ENCODE results near the gene BMX. TPM values are rescaled to one million over a fixed set of nuclear protein-coding genes. Genes with fewer than 3 reads are reported as not detected.

Gene BMX
- total RNA-seq: not detected in 2 replicates

DNA sequence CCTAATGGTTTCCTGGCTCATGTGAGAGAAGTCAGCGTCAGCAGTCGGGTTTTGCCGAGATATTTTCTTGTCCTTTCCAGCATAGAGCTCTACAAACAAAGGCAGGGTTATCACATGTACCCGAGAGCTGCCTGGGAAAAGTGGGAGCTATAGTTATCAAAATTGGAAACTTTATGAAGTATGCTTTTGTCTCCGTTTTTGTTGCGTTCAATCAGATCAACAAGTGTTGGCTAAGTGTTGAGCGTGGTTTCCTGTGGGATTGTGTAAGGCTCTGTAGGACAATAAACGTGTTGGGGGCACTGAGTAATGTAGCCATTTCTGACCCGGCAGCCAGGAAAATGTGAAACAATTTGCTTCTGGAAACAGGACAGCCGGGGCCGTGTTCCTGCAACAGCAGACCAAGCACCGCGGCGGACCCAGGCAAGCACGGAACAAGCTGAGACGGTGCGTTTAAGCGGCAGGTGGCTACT is at the start of gene BMX:
BMX (plus strand) TSS at position 311 of the 470 bp plus-strand sequence. CDS start 7,547 bp downstream, outside the sequence.
- intact Hi-C loops (cut with micrococcal nuclease): no loop called here

DNA sequence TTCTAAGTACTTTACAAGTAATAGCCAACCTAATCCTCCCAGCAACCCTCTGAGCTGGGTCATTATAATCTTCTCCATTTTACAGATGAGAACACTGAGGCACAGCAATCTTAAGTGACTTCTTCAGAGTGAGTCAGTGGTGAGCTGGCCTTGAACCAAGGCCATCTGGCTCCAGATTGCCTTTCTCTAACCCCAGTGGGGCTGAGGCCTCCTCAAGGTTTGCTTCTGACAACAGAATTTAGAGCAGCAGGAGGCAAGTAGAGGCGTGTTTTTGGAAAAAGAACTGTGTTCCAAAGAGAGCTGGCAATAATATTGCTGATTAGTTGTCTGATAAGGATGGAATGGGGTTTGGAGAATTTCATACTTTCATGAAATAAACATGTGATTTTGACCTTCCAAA is 48.7 kb upstream of the BMX start:
- intact Hi-C loops (cut with micrococcal nuclease): no loop called here

DNA sequence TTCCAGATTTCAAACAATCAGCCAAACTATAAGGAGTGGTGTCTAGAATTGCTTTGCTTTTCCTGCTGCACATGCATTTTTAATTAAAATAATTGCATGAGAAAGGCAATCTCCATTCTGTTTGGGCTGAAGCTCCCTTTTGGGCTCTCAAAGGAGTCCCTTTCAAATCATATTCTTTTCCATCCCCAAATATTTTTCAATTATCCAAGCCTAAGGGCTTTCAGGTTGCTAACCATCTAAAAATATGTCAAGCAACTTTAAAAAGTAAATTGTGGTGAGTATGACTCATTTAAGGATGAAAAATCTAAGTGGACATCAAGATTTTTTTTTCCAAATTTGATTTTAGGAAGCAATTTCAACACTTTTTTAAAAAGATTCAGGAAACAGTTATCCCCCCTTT is 35.9 kb upstream of the BMX start:
- intact Hi-C loops (cut with micrococcal nuclease): no loop called here

DNA sequence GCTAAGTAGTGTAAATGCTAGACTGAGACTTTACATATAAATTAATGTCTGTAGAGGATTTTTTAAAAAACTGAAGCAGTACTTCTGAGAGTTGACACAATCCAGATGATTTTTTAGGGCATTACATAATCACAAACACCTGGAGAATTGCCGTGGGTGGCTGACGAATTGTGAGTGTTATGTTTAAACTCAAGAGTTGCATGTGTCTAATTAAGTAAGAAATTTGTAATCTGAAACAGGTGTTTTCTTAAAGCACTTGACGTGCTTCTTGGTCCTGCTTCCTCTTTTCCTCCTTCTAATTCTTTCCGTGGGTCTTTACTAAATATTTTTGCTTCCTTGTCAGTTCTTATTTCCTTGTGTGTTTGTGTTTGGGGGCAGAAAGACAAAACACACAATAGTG is 35.3 kb upstream of the BMX start:
- intact Hi-C loops (cut with micrococcal nuclease): no loop called here

DNA sequence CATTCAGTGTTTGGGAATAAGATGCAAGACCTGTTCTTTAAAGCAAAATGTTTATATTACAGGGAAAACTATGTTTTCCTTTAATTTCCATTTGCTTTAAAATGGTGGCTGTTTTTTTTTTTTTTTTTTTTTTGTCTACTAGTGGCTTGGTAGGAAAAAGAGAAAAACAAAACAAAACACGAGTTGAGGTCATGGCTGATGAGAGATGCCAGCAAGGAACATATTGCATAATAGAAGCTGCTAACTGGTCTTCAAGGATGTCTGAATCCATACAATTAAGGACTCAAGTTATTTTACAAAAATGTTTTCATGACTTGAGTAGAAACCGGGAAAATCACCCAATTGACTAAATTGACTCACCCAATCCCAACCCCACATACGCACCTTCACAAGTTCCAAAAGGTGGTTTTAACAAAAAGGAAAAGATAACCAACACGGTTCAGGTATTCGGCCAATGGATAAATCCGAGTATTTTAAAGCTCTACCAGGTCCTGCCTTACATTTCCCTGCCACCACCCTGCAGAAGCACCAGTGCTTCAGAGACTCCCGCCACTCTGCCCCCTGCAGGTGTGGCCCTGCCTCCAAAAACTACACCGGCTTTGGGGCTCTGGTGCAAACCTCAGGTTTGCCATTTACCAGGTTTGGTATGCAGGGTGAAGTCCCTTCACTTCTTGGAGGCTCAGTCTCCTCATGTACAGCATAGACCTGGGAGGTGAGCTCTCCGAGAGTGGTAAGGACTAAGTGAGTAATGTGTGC is 34.5 kb upstream of the BMX start:
- intact Hi-C loops (cut with micrococcal nuclease): no loop called here

DNA sequence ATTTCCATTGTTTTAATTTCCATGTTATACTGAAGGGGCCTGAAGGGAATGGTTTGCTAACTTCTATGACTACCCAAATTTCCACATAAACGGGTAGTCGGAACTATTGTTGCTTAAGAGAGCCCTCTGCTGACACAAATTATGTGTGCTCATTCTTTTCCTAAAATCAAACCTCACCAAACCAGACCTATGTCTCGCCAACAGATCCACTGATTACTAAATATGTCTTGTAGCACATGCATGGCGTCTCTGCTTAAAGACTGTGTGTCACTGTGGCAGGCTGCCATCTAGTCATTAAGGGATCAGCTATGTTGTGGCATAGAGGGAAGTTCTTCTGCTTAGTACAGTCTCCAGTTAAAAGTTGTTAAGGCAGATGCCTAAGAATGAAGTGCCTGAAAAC is 32.6 kb upstream of the BMX start:
- intact Hi-C loops (cut with micrococcal nuclease): loop anchor here (1.0 kb wide), 1 partner anchor 119 kb away; no protein-coding TSS in a partner anchor

DNA sequence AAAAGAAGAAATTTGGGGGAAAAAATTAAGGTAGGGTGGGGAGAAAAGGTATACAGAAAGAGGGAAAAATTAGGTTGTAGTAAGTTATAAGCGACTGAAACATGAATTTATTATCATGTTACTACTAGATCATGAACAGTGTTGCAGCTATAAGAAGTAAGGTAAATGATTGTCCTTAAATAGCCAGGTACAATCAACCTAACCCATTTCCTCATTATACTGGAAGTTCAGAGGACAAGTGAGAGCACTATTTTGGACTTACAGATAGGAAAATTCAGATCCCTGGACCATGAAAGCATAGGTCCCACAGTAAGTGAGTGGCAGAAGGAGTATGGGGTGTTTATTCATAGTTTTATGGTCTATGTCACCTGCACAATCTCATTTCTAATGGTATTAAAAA is 31.0 kb upstream of the BMX start:
- intact Hi-C loops (cut with micrococcal nuclease): loop anchor here (2.0 kb wide), 2 partner anchors 23 to 1225 kb away; partner anchors contain the start of gene PIR

DNA sequence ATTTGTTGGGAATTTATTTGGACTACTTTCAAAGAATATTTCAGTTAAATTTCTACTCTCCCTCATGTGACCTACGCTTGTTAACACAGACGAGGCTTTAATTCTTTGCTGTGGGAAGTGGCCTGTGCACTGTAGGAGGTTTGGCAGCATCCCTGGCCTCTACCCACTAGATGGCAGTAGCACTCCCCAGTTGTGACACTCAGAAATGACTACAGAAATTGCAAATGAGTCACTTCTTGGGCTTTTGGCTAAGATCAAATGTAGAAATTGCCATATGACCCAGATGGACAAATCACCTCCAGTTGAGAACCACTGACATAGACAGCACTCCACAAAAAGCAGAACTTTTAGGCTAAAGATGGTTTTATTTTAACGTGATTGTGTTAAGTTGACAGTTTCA is 29.6 kb upstream of the BMX start:
- intact Hi-C loops (cut with micrococcal nuclease): loop anchor here (1.0 to 2.0 kb wide), 4 partner anchors 22 to 1224 kb away; partner anchors contain the start of gene PIR

DNA sequence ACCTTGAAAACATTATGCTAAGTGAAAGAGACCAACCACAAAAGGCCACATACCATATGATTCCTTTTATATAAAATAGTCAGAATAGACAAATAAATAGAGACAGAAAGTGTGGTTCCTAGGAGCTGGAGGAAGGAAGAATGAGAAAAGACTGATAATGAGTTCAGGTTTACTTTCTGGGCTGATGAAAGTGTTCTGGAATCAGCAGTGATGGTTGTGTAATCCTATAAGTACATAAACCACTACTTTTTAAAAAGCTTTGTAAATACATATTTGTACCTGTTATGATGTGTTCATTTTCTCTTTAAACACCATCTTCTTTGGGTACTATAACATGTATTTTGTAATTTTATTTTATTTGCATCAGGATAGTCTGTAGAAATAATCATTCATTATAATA is 28.1 kb upstream of the BMX start:
- intact Hi-C loops (cut with micrococcal nuclease): no loop called here

DNA sequence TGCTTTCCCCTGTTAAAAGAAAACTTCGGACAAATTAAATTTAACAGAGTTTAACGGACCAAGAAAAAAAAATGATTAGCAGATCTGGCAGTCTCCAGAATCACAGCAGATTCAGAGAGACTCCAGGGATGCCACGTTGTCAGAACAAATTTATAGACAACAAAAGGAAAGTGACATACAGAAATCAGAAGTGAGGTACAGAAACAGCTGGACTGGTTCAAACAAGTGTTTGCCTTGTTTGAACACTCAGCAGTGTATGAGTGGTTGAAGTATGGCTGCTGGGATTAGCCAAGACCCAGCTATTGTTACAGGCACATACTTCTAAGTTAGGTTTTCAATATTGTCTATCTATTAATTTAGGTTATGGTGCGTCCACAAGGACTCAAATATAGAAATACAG is 26.6 kb upstream of the BMX start:
- intact Hi-C loops (cut with micrococcal nuclease): no loop called here

DNA sequence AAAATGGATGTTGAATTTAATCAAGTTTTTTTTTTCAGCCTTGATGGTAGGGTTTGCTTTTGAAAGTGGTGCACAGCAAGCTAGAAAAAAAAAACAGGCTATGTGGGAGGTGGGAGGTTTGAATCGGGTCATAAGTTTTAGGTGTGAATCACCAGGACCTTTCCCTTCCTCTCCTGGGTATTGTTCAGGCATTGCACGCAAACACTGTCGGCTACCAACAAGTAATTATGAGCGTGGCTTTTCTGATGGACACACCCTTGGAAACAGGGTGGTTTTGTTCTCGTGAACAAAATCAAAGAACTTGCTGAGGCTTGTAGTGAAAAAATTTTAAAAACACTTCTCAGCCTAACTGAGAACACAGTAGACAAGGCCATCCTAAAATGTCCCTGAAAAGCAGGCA is 25.6 kb upstream of the BMX start:
- intact Hi-C loops (cut with micrococcal nuclease): no loop called here

DNA sequence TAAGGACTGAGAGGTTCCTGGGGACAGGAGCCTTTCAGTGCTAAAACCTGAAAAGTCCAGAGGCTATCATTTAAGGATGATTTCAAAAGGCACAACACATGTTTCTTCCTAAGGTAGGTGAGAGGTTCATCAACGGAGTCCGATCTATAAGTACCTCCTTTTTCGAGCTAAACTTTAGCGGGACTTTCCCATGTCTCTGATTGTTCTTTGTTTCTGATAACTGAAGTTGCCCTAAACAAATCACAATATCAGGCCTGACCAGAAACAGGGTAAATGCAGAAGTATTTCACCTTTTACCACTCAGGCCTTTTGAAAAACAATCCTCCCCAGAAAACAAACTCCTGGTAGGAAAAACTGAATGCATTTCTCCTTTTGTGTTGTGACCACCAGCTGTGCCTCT is 25.1 kb upstream of the BMX start:
- intact Hi-C loops (cut with micrococcal nuclease): no loop called here

DNA sequence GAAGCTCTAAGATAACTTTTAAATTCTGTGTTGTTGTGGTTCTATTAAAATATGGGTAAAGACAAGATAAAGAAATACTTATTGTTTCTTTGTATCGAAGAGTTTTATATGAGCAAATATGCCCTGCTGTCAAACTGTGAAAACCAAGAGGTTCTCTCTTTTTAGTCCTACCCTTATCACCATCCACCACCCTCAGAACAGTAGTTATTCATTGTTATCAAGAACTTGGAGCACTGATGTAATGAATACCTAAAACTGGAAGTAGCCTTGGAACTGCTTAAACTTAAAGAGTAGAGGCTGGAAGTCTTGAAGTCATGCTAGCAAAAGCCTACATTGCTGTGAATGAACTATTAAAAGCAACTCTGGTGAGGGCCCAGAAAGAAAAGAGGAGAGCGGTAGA is 16.7 kb upstream of the BMX start:
- intact Hi-C loops (cut with micrococcal nuclease): no loop called here

DNA sequence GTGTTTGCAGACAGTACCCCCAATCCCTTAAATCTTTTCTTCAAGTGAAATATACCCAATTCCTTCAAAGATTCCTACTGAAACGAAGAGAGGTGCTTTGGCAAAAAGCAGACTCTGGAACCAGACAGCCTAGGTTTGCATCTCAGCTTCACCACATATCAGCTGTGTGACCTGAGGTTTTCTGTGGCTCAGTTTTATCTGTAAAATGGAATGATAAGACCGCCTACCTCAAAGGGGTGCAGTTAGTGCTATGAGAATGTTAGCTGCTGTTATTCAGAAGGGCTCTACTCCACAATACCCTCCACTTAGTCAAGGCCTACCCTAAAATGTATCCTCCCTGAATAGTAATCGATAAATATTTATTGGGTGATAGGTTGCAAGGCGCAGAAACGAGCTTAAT is 8.1 kb upstream of the BMX start:
- intact Hi-C loops (cut with micrococcal nuclease): loop anchor here (2.0 to 10.0 kb wide), 6 partner anchors 22 to 1202 kb away; partner anchors contain the start of genes AP1S2 and ZRSR2

DNA sequence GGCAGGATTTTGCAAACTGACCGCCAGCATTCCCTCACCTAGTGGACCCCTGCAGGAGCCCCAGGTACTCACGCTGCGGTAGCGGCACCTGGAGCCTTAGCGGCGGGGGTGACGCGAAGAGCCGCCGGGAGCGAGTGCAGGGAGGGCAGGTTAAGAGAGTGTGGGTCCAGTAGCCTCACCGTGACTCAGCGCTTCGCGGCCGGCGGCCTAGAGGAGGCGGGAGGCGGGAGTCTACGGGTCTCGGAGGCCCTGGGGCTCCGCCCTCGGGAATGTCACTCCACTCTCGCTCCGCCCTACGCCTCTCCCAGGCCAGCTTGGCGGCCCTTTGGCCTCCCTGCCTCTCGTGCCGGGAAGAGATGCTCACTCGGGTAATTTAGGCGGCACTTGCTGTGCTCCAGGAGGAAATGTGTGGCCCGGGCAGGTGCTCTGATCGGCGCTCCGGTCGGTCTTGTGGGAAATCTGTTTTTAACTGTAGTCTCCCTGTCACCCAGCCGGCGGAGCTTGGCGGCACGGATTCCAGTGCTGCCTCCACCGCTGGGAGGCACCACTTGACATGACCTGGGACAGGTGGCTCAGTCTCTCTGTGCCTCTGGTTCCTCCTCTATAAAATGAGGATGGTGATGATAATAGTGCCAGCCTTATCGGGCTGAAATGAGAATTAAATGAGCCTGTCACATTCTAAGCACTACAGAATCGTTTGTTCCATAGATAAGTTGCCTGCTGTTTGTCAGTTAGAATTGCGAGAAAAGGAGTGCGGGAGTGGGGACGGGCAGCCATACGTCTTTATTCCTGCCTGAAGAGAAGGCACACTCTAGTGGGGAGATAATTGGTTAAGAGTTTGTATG is 7.3 kb upstream of the BMX start, which contains the start of gene PIR:
PIR (minus strand) TSS at position 216 of the 845 bp plus-strand sequence. CDS start 2,076 bp downstream, outside the sequence.
- intact Hi-C loops (cut with micrococcal nuclease): loop anchor here (1.0 to 10.0 kb wide), 8 partner anchors 23 to 1201 kb away; partner anchors contain the start of genes AP1S2, CA5B and ZRSR2

DNA sequence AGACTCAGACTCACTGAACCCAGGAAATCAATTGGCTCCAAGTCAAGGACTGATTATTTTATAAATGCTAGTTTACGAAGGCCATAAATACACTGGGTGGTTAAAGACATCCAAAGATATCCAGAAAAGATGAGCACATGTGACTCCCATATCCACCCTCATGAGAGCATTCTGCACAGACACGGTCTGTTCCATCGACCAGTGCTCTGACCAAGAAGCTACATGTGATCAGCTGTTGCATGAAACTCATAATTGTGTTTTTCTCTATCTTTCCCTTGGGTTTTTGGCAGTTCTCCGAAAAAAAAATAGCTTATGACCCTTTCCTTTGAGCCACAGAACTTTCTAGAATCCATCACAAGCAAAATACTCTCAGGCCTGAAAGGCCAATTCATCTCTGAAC is 4.8 kb upstream of the BMX start:
- intact Hi-C loops (cut with micrococcal nuclease): loop anchor here (5.0 to 10.0 kb wide), 4 partner anchors 152 to 1199 kb away; partner anchors contain the start of gene AP1S2

DNA sequence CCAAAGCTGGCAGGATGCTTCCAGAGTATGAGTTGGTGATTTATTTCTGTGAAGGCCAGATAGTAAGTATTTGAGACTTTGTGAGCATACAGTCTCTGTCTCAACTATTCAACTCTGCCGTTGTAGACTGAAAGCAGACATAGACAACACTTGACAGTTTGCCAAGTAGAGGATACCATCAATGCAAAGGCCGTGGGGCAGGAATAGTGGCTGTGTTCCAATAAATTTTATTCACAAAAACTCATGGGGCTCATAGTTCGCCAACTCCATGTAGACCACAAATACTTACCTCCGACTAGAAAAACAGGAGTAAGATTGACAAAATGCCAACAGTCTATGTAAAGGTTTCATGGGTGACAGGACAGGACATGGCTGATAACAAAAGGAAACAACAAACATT is 3.8 kb upstream of the BMX start:
- intact Hi-C loops (cut with micrococcal nuclease): loop anchor here (5.0 to 10.0 kb wide), 4 partner anchors 150 to 1198 kb away; partner anchors contain the start of gene AP1S2

DNA sequence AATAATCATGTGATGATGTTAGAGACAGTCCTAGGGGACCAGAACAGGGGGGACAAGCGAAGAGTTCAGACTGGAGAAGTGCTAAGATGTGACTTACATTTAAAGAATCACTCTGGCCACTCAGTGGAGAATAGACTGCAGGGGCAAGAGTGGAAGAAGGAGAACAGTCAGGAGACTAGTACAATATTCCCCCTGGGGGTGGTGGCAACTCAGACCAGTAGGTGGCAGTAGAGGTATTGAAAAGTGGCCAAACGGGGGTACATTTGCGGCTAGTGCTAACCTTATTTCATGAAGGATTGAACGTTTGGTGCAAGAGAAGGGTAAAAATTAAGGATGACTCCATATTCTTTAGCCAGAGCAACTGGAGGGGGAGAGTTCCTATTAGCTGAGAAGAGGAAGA is 2.7 kb upstream of the BMX start:
- intact Hi-C loops (cut with micrococcal nuclease): loop anchor here (1.0 to 10.0 kb wide), 5 partner anchors 67 to 1197 kb away; partner anchors contain the start of gene AP1S2

DNA sequence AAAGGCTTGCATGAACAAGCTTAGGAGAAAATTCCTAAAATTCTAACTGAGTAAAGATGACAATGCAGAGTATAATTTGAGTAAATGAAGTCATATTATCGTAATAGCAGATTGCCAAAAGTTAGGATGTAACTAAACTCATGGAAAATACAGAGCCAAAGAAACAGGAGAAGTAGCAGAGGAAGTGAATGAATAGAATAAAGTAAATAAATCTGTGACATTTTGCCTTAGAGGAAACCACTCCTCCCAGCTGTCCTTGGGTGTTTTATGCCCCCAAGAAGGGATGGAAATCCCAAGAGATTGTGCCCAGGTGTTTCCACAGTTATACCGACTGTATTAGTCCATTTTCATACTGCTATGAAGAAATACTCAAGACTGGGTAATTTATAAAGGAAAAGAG is 1.9 kb upstream of the BMX start:
- intact Hi-C loops (cut with micrococcal nuclease): loop anchor here (1.0 to 10.0 kb wide), 5 partner anchors 67 to 1196 kb away; partner anchors contain the start of gene AP1S2

DNA sequence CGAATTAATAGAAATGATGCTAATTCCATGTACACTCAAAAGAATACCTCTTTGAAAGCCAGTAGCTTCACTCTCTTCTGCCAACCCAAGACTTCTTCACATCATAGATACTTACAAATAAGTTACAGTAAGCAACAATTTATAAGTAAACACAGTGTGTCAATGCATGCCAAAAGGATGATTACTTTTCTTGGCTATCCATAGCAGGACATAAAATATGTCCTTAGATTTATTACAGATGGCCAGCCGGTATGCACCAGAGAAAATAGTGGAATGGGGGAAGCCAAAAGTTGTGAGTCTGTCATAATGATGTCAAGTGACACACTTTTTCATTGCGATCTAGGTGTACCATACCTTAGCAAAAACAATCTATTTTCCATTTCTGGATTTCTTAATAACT is 631 bp upstream of the BMX start:
- intact Hi-C loops (cut with micrococcal nuclease): loop anchor here (5.0 to 10.0 kb wide), 4 partner anchors 147 to 1195 kb away; partner anchors contain the start of gene AP1S2

DNA sequence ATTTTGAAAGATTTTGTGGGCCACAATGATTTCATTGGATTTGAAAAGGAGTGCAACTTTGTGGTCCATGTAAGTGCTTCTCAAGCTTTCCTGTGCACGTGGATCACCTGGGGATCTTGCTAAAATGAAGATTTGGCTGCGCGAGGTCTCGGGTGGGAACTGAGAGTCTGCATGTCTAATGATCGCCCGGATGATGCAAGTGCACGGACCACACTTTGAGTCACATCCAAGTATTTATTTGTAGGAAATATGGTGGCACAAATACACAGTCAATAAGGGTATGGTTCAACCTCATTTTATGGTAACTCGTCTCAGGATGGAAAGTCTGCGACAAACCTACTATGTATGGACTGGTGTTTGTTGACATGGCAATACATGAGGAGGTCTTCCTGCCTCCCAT is 899 bp downstream of the BMX start:
- intact Hi-C loops (cut with micrococcal nuclease): no loop called here

Measured in T-helper 1 cell treated with Interleukin-12 subunit alpha and Interleukin-12 subunit beta and Interleukin-4 antibody, amounts not matched to agents 30 ng/mL and 1 ng/mL, for 36 hours (primary cell).